Measurements from ENCODE around the gene SYPL2.
"Not testable (repeated sequence)": the region's sequence is repeated elsewhere in the genome, so short reads cannot be mapped to it uniquely, and the experiment has no call there.

Gene SYPL2

DNA sequence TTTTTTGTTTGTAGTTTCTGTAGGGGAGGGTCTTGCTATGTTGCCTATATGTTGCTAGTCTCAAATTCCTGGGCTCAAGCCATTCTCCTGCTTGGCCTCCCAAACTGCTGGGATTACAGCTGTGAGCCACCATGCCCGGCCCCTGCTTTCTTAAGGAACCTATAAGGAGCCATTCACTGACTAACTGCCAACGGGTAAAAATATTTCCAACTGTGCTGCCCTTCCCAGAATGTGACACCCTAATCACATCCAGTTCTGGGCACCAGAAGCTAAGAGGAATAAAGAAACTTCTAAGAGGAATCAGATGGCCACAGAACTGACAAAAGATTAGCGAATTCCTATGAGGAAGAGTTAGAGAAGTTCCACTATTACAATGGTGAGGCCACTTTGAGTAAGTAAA, 6.4 kb downstream of the SYPL2 start:
- DNase-seq, result no peak

GRCh38 chr1:109473284-109474057, 7.1 kb downstream of the SYPL2 start:
- not testable (repeated sequence) for DNase-seq

DNA sequence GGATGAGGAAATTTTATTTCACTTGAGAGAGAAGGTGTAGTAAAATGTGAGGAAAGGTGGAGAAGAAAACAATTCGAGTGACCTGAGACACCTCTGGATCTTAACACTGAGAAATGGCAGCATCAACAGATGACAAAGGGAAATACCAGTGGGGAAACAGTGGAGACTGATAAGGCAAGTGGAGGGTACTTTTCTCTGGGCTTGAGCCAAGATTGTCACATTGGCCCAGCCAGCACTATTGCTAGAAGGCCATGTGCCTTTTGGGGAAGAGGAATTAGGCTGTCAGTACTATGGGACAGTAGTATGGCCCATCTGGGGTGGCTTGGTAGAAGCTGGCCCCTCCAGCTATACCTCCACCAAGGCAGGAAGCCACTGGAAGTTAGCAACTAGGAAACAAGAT, 8.4 kb downstream of the SYPL2 start:
- no peak for DNase-seq

- DNase-seq, result no peak
Measured at GRCh38 chr1:109475261-109475660, 8.9 kb downstream of the SYPL2 start.

DNA sequence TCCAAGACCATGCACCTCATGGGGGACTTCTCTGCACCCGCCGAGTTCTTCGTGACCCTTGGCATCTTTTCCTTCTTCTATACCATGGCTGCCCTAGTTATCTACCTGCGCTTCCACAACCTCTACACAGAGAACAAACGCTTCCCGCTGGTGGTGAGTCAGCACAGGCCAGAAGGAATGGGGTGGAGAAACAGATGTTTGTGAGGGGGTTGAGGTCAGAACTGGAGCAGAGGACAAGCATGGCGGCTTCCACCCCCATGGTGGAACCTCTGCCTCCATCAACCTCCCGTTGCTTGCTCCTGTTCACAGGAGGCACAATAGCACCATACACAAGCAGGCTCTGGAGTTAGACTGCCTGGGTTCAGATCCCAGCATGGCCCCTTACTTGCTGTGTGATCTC, 10.5 kb downstream of the SYPL2 start:
- DNase-seq, result no peak

DNA sequence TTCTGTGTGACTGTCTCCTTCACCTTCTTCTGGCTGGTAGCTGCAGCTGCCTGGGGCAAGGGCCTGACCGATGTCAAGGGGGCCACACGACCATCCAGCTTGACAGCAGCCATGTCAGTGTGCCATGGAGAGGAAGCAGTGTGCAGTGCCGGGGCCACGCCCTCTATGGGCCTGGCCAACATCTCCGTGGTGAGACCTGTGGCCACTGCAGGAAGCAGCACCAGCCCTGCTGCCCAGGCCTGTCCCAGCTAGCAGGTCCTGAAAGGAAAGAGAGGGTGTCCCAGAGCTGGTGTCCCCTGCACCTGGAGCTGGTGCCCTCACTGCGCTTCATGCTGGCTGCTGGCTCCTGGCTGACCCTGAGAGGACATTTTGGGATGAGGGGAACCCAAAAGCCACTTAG, 11.5 kb downstream of the SYPL2 start:
- no peak for DNase-seq

GRCh38 chr1:109478806-109479205, 12.5 kb downstream of the SYPL2 start:
- DNase-seq, result no peak

DNA sequence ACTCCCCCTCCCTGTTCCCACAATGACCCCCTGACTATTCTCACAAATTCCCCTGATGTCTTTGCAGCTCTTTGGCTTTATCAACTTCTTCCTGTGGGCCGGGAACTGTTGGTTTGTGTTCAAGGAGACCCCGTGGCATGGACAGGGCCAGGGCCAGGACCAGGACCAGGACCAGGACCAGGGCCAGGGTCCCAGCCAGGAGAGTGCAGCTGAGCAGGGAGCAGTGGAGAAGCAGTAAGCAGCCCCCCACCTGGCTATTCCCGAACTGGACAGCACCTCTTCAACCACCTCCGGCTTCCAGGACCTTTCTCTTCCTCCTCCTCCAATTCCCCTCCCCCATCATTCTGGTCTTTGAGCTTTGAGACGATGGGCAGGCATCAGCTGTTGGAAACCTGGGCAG, 13.0 kb downstream of the SYPL2 start:
- no peak for DNase-seq

- no peak for DNase-seq
Measured at GRCh38 chr1:109479901-109480300, 13.6 kb downstream of the SYPL2 start.

- no peak for DNase-seq
Measured at GRCh38 chr1:109481646-109482045, 15.3 kb downstream of the SYPL2 start.

- no peak for DNase-seq
Measured at GRCh38 chr1:109482242-109482641, 15.9 kb downstream of the SYPL2 start.

GRCh38 chr1:109482791-109483671, 16.7 kb downstream of the SYPL2 start:
- DNase-seq, result peak; percentile 87

DNA sequence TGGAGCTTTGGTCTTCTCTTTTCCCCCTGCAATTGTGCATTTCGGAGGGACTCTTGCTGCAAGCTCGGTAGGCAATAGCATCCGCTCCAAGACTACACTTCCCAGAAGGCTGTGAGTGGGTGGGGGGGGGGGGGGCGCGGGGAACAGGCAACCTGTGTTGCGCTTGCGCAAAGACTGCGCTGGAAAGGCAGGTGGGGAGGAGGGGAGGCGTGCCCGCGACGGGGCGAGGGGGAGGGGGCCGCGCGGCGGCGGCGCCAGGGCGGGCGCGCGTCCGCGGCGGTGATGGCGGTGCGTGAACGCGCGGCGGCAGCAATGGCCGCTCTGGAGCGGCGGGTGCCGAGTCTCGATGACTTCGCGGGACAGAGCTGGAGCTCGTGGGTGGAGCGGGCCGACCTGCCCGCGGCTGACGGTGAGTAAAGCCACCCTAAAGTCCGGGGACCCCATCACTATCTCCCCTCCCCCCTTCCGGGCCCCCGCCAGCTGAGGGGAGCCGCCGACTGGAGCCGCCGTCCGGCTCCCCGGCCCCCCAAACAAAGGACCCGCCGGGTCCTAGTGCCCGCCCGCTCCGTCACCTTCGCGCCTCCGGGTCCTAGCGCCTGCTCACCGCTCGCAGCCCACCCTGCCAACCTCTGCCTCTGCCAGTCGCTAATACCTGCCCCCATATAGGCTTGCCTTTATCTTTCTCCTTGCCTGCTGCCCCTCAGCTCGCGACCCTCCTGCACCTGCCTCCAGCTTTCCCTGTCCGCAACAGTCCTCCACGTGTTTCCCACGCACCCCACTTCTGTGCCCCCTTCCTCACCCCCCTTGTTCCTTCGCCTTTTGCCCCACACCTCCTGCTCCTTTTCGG, 17.5 kb downstream of the SYPL2 start, which contains the start of gene ATXN7L2:
Gene ATXN7L2, plus strand, starts transcription at position 234 of the 847 bp plus-strand sequence. Its CDS starts 49 bp downstream, at position 283.
- peak; percentile 91 for DNase-seq

- no peak for DNase-seq
Measured at GRCh38 chr1:109484519-109484975, 18.2 kb downstream of the SYPL2 start.

GRCh38 chr1:109485001-109485400, 18.7 kb downstream of the SYPL2 start:
- DNase-seq, result no peak

- no peak for DNase-seq
Measured at GRCh38 chr1:109487261-109487660, 20.9 kb downstream of the SYPL2 start.

DNA sequence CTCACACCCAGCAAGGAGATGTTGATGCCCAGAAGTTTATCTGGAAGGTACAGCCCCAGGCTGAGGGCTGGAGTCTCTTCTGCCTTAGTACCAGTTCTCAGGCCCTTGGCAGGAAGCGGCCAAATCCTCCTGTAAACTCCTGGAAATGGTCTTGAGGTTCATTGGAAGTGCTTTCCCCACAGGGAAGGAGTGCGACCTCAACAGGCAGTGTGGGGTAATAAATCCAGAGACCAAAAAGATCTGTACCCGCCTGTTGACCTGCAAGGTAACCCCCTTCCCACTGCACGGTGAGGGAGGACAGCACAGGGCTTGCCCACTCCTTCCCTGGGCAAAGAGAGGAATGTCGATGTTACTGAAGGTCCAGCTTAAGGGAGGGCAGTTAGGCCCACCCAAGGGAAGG, 21.9 kb downstream of the SYPL2 start:
- no peak for DNase-seq

DNA sequence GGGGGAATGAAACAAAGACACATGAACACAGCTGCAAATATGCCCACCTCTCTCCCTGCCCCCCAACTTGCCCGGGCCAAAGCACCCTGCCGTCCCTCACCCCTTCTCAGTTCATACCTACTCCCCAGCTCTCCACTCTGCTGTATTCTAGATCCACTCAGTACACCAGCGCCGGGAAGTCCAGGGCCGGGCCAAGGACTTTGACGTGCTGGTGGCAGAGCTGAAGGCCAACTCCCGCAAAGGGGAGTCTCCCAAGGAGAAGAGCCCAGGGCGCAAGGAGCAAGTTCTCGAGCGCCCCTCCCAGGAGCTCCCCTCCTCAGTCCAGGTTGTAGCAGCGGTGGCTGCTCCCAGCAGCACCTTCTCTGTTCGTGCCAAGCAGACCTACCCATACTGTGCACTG, 22.4 kb downstream of the SYPL2 start:
- no peak for DNase-seq

DNA sequence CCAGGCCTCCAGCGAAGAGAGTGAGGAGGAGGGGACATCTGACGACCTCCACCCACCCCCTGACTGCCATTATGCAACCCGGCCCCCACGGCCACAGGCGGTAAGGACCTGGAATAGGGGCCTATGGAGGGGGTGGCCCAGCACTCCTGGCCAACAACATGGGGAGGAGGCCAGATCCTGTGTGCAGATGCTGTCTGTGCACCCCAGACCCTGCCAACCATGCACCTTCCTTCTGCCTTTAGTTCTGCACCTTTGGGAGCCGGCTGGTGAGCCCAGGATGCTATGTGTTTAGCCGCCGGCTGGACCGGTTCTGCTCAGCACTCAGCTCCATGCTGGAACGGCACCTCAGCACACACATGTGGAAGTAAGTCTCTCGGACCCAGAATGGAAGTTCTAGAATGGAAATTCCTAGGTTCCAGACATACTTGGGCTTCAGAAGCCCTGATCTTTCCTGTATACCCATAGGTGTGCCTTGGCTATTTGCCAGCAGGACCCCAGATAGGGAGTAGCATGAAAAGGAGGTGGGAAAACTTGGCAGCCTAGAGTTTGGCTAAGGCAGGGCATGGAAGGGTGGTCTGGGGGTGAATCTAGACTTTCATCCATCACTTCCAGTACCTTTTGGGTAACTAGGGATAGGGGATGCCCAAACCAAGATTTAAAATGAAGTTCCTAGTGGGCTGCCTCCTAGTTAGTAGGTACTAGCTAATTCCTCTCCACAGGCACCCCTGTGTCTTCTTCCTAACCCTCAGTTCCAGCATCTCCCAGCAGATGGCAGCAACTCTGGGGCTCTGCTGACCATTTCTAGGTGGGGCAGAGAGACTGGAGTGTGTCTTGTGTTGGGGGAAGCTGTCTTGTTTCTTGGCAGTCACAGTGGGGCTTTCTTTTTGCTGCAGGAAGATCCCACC, 23.9 kb downstream of the SYPL2 start:
- peak; percentile 60 for DNase-seq

DNA sequence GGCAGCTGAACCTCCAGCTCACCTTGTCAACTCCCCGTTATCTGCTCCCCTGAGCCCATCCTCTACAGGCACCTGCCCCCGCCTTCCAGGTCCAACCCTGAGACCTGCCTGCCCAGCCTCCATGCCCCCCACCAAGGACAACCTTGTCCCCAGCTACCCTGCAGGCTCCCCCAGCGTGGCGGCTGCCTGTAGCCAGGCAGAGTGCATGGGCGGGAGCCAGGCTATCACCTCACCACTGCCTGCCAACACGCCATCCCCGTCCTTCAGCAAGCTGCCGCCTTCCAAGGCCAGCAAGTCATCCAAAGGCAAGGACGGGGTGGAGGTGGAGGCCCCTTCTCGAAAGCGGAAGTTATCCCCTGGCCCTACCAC, 24.6 kb downstream of the SYPL2 start:
- DNase-seq, result no peak

DNA sequence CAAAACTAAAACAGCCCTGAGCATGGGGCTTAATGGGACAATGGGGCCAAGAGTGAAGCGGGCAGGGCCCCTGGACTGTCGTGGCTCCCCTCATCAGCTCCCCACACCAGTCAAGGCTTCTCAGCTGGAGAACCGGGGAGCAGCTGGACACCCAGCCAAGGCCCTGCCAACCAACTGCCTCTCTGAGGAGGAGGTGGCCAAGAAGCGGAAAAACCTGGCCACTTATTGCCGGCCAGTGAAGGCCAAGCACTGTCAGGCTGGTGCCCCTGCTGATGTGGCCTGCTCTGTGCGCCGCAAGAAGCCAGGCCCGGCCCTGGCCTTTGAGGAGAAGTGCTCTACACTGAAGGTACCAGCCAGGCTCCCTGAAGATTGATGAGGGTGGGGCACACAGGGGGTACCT, 25.0 kb downstream of the SYPL2 start:
- no peak for DNase-seq

DNA sequence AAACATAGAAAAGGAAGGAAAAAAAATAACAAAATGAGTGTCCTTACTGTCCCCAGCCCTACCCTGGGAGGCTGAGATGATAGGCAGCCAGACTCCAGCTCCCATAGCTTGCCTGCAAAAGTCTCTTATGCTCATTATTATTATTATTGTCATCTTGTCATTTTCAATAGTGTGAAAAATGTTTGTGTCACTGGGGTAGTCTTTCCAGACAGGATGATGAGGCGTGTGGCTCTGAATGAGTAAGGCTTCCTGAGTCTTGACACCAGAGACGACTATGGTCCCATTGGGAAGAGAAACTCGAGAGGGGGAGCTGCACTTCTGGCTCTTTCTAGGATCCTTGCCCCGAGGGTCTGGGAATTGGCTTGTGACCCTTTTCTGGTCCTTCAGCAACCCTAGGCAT, 26.4 kb downstream of the SYPL2 start:
- no peak for DNase-seq
